HEK293T (cell line): ENCODE results near the gene MAP6D1.

Source experiments
- ARNT ChIP-seq: fragments of 450-650 bp; IDR thresholded peaks from 2 replicates; pipeline ENCODE4 v1.6.1; 2017; ENCODE audit warnings: mild to moderate bottlenecking
- HDGF ChIP-seq: fragments of 450-650 bp; IDR thresholded peaks from 2 replicates; pipeline ENCODE4 v1.6.1; 2017; ENCODE audit warnings: antibody characterized with exemption, borderline replicate concordance
- LEF1 ChIP-seq: fragments of 450-650 bp; IDR thresholded peaks from 2 replicates; pipeline ENCODE4 v1.6.1; 2017; ENCODE audit warnings: mild to moderate bottlenecking, borderline replicate concordance
- SP1 ChIP-seq: fragments of 450-650 bp; IDR thresholded peaks from 2 replicates; pipeline ENCODE4 v1.6.1; 2017
- SUZ12 ChIP-seq: fragments of 450-650 bp; IDR thresholded peaks from 2 replicates; pipeline ENCODE4 v1.6.1; 2016; ENCODE audit warnings: mild to moderate bottlenecking
- TARDBP ChIP-seq: fragments of 450-650 bp; IDR thresholded peaks from 2 replicates; pipeline ENCODE4 v1.6.1; 2016
- ZNF384 ChIP-seq: fragments of 450-650 bp; IDR thresholded peaks from 2 replicates; pipeline ENCODE4 v1.6.1; 2016

DNA sequence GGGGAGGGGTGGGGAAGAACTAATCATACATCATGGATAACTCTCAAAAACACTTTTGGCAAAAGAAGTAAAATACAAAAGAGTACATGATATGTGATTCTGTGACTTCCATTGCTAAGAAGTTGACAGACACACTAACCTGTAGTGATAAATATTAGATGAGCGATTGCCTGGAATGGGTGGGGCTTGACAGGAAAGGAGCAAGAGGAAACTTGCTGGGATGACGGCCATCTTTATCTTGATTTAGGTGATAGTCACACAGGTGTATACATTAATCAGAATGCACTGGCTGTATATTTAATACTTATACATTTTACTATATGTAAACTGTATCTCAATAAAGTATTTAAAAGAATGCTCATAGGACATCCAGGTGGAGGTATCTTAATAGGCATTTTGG is 46.2 kb upstream of the MAP6D1 start:
- TF ChIP-seq SUZ12 (no peak), ZNF384 (no peak), TARDBP (no peak), ARNT (no peak), SP1 (no peak), HDGF (no peak), LEF1 (no peak)
